Ishikawa (cell line): ENCODE data around the gene SARDH.

Source experiments
- CEBPB ChIP-seq: IDR thresholded peaks from 2 replicates; pipeline ENCODE4 v1.6.1; 2012
- CREB1 ChIP-seq: IDR thresholded peaks from 2 replicates; pipeline ENCODE4 v1.6.1; 2012; ENCODE audit warnings: low read depth
- EGR1 ChIP-seq: IDR thresholded peaks from 2 replicates; pipeline ENCODE4 v1.6.1; 2012
- EP300 ChIP-seq: IDR thresholded peaks from 2 replicates; pipeline ENCODE4 v1.6.1; 2012; ENCODE audit warnings: borderline replicate concordance
- FOXM1 ChIP-seq: IDR thresholded peaks from 2 replicates; pipeline ENCODE4 v1.6.1; 2012; ENCODE audit warnings: low read depth, borderline replicate concordance
- MAX ChIP-seq: IDR thresholded peaks from 2 replicates; pipeline ENCODE4 v1.6.1; 2012
- NFIC ChIP-seq: IDR thresholded peaks from 2 replicates; pipeline ENCODE4 v1.6.1; 2012
- RAD21 ChIP-seq: IDR thresholded peaks from 2 replicates; pipeline ENCODE4 v1.6.1; 2012; ENCODE audit warnings: low read depth
- REST ChIP-seq: IDR thresholded peaks from 2 replicates; pipeline ENCODE4 v1.6.1; 2012; ENCODE audit warnings: low read depth, mild to moderate bottlenecking
- TAF1 ChIP-seq: IDR thresholded peaks from 2 replicates; pipeline ENCODE4 v1.6.1; 2012; ENCODE audit warnings: low read depth, mild to moderate bottlenecking
- TCF12 ChIP-seq: IDR thresholded peaks from 2 replicates; pipeline ENCODE4 v1.6.1; 2012; ENCODE audit warnings: low read depth
- TEAD4 ChIP-seq: IDR thresholded peaks from 2 replicates; pipeline ENCODE4 v1.6.1; 2012
- YY1 ChIP-seq: IDR thresholded peaks from 2 replicates; pipeline ENCODE4 v1.6.1; 2012; ENCODE audit warnings: low read depth
- ZBTB7A ChIP-seq: IDR thresholded peaks from 2 replicates; pipeline ENCODE4 v1.6.1; 2012; ENCODE audit warnings: low read depth
- TF ChIP-seq, protein P1 (sequence below): IDR thresholded peaks from 2 replicates; pipeline ENCODE4 v1.6.1; 2012

SARDH gene

GRCh38 chr9:133669182-133669801, 68.9 kb downstream of the SARDH start:
- TF ChIP-seq TEAD4: no peak
- TF ChIP-seq CREB1: no peak
- TF ChIP-seq TCF12: no peak
- no peak for TF ChIP-seq ZBTB7A
- TF ChIP-seq, protein P1, sequence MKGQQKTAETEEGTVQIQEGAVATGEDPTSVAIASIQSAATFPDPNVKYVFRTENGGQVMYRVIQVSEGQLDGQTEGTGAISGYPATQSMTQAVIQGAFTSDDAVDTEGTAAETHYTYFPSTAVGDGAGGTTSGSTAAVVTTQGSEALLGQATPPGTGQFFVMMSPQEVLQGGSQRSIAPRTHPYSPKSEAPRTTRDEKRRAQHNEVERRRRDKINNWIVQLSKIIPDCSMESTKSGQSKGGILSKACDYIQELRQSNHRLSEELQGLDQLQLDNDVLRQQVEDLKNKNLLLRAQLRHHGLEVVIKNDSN: no peak
- no peak for TF ChIP-seq REST
- no peak for TF ChIP-seq NFIC
- TF ChIP-seq EP300: no peak
- TF ChIP-seq MAX: no peak
- TF ChIP-seq YY1: no peak
- no peak for TF ChIP-seq EGR1
- no peak for TF ChIP-seq FOXM1
- no peak for TF ChIP-seq RAD21
- no peak for TF ChIP-seq TAF1
- no peak for TF ChIP-seq CEBPB

- TF ChIP-seq YY1: no peak
- no peak for TF ChIP-seq CEBPB
- TF ChIP-seq RAD21: no peak
- TF ChIP-seq EGR1: no peak
- no peak for TF ChIP-seq TAF1
- TF ChIP-seq, protein P1: no peak
- no peak for TF ChIP-seq TEAD4
- no peak for TF ChIP-seq FOXM1
- no peak for TF ChIP-seq REST
- no peak for TF ChIP-seq CREB1
- no peak for TF ChIP-seq TCF12
- TF ChIP-seq ZBTB7A: no peak
- TF ChIP-seq EP300: no peak
- TF ChIP-seq NFIC: no peak
- no peak for TF ChIP-seq MAX
These were observed 70.2 kb downstream of the SARDH start for GRCh38 chr9:133667759-133668450.

GRCh38 chr9:133666845-133667244, 71.3 kb downstream of the SARDH start:
- TF ChIP-seq FOXM1: no peak

- TF ChIP-seq CEBPB (no peak), MAX (no peak)
These were observed 71.8 kb downstream of the SARDH start for GRCh38 chr9:133666387-133666786.

GRCh38 chr9:133665535-133665934, 72.6 kb downstream of the SARDH start:
- TF ChIP-seq FOXM1 (no peak), CREB1 (no peak), MAX (no peak), EP300 (no peak), EGR1 (no peak), RAD21 (no peak), TAF1 (no peak), ZBTB7A (no peak), CEBPB (no peak), TCF12 (no peak), TEAD4 (no peak)
- TF ChIP-seq, protein P1: no peak
